Skeletal muscle cell (primary cell): ENCODE results near the gene APMAP.

Source experiments
- DNase-seq: peaks from one replicate; pipeline ENCODE4 v3.0.0-alpha.2; 2010; ENCODE audit warnings: low read depth
- H3K4me3 ChIP-seq: 2 replicates; pipeline ENCODE4 v1.5.1; 2011; ENCODE audit warnings: low read depth, mild to moderate bottlenecking, control low read depth, low read length, moderate library complexity

APMAP gene

GRCh38 chr20:24971376-24972101 lies 21.0 kb downstream of the APMAP start:
- H3K4me3 ChIP-seq, result no peak overlapping the region
- DNase-seq, result no peak

- no peak for DNase-seq
- H3K4me3 ChIP-seq, result no peak overlapping the region
Measured at GRCh38 chr20:24970754-24971153, 21.8 kb downstream of the APMAP start.

- H3K4me3 ChIP-seq, result no peak overlapping the region
- no peak for DNase-seq
Measured at GRCh38 chr20:24970030-24970553, 22.5 kb downstream of the APMAP start.

- no peak for DNase-seq
- no peak overlapping the region for H3K4me3 ChIP-seq
Measured at GRCh38 chr20:24969186-24970029, 23.1 kb downstream of the APMAP start.

- H3K4me3 ChIP-seq, result no peak overlapping the region
- DNase-seq, result no peak
Measured at GRCh38 chr20:24968278-24968800, 24.2 kb downstream of the APMAP start.

GRCh38 chr20:24966317-24967012 lies 26.1 kb downstream of the APMAP start:
- no peak for DNase-seq
- no peak overlapping the region for H3K4me3 ChIP-seq

- no peak for DNase-seq
- no peak overlapping the region for H3K4me3 ChIP-seq
Measured at GRCh38 chr20:24965065-24965919, 27.3 kb downstream of the APMAP start.

GRCh38 chr20:24964506-24964840 lies 28.1 kb downstream of the APMAP start:
- H3K4me3 ChIP-seq, result no peak overlapping the region
- DNase-seq, result no peak

- no peak for DNase-seq
- no peak overlapping the region for H3K4me3 ChIP-seq
Measured at GRCh38 chr20:24963672-24964505, 28.7 kb downstream of the APMAP start.

GRCh38 chr20:24962510-24962909 lies 30.0 kb downstream of the APMAP start:
- no peak overlapping the region for H3K4me3 ChIP-seq
- no peak for DNase-seq

- DNase-seq, result no peak
- H3K4me3 ChIP-seq, result no peak overlapping the region
Measured at GRCh38 chr20:24962182-24962492, 30.4 kb downstream of the APMAP start.

GRCh38 chr20:24961384-24962181 lies 31.0 kb downstream of the APMAP start:
- DNase-seq, result no peak
- no peak overlapping the region for H3K4me3 ChIP-seq

- H3K4me3 ChIP-seq, result no peak overlapping the region
- no peak for DNase-seq
Measured at GRCh38 chr20:24960861-24961260, 31.7 kb downstream of the APMAP start.

- H3K4me3 ChIP-seq, result no peak overlapping the region
Measured at GRCh38 chr20:24960302-24960801, 32.2 kb downstream of the APMAP start.

GRCh38 chr20:24959591-24960301 lies 32.8 kb downstream of the APMAP start:
- no peak overlapping the region for H3K4me3 ChIP-seq
- no peak for DNase-seq

More at GRCh38 chr20:24960302-24960801, 32.2 kb downstream of the APMAP start:
- DNase-seq, result no peak

- no peak overlapping the region for H3K4me3 ChIP-seq
- DNase-seq, result no peak
Measured at GRCh38 chr20:24958506-24959385, 33.8 kb downstream of the APMAP start.
